GM19468 (cell line): ENCODE measurements around the gene VRK3.
"Not testable (repeated sequence)": the region's sequence is repeated elsewhere in the genome, so short reads cannot be mapped to it uniquely, and the experiment has no call there.

ENCODE experiments used
- ATAC-seq: cut with Tn5 transposase; IDR thresholded peaks from one replicate; pipeline ENCODE4 v1.9.1; 2021; ENCODE audit warnings: mild to moderate bottlenecking, moderate library complexity, moderate number of reproducible peaks; ENCODE audit not compliant: unreplicated experiment; ENCODE audit errors: extremely low read depth

The VRK3 gene

GRCh38 chr19:50025022-50025793 is at the start of gene VRK3:
VRK3 (minus strand) TSS chr19:50025372; CDS start chr19:50016162, 9,210 bp downstream.
- ATAC-seq, result peak; percentile 65

GRCh38 chr19:50068382-50068781 is 43.2 kb upstream of the VRK3 start:
- ATAC-seq, result not testable (repeated sequence)

DNA sequence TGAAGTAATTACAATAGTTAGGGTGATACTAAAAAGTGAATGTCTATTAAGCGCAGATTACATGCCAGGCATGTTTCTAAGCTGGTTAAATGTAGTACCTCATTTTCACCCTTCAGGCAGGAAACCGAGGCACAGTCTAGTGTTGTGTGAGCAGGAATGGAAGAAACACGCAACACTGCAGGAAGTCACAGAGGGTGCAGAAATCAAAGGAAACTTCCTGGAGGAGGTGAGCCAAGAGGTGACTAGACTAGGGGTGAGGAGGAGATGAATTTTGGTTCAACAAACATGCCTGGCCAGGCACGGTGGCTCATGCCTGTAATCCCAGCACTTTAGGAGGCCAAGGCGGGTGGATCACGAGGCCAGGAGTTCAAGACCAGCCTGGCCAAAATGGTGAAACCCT is 42.4 kb upstream of the VRK3 start:
- ATAC-seq, result no peak

GRCh38 chr19:50065938-50066337 is 40.8 kb upstream of the VRK3 start:
- no peak for ATAC-seq

DNA sequence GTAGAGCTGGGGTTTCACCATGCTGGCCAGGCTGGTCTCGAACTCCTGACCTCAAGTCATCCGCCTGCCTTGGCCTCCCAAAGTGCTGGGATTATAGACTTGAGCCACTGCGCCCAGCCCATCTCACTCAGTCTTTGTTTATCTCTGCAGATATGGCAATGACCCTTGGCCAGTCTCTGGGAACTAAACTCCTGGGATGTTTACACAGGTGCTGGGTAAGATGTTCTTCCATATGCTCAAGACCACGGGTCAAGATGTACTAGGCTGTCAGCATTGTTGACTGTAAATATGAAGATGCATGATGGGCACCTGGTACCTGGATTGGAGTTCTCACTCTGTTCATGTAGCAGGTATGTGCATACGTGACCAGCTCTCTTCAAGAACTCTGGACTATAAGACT is 36.5 kb upstream of the VRK3 start:
- no peak for ATAC-seq

DNA sequence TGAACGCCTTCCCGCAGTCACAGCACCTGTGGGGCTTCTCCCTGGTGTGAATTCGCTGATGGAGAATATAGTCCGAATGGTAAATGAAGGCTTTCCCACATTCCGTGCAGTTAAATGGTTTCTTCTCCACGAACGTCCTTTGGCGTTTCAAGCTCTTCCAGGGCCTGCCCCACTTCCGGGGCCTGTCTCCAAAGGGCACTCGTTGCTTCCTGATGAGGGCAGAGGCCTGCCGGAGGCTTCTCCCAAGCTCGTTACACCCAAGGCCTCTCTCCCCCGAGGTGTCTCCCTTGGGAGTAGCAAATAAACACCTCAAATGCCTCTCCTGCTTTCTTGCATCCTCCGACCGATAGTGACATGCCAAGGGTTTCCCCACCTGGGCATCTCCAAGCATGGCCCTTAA is 34.9 kb upstream of the VRK3 start:
- ATAC-seq, result no peak

GRCh38 chr19:50059045-50059444 is 33.9 kb upstream of the VRK3 start:
- no peak for ATAC-seq

DNA sequence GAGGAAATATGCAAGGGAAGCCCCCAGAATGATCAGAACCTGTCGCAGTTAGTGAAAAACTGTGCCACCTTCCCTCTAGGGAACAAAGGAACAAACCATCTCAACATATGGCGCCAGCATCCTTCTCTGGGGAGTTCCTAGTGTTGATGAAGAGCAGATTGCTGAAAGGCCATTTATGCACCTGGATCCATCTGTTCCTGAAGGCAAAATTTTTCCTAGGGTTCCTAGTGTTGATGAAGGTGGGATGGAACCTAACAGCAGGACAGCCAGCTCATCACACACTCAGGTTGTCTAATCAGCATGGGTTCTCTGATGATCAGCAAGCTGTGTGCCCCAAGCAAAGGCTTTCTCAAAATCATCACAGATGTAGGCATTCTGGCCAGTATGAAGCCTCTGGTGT is 33.3 kb upstream of the VRK3 start:
- ATAC-seq, result no peak

DNA sequence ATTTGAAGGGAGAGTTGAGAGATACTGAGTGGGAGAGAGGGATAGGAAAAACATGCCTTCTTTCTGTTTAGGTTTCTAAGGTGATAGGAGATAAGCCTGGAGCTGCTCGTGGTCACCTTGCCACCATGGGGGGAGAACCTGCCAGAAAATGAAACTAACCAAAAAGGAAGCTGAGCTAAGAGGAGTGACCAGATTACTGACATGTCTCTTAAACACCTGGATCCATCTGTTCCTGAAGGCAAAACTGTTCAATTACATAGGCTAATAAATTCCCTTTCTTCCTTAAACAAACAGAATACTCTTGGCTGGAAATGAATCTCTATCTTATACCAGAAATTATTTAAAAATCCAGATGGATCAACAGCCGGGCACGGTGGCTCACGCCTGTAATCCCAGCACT is 27.9 kb upstream of the VRK3 start:
- ATAC-seq, result no peak

DNA sequence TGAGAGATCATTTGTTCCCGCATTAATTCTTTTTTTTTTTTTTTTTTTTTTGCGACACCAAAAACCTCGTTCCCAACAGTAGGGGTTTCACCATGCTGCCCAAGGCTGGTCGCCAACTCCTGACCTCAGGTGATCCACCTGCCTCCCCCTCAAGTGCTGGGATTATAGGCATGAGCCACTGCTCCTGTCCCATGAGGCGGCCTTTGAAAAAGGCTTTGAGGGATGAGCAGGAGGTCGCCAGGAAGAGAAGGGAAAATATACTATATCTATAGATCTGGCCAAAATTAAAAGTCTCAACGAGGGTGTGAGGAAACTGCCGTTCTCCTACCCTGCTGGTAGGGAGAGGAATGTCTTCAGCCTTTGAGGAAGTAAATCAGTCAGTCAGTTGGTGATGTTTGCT is 26.8 kb upstream of the VRK3 start:
- ATAC-seq, result no peak

DNA sequence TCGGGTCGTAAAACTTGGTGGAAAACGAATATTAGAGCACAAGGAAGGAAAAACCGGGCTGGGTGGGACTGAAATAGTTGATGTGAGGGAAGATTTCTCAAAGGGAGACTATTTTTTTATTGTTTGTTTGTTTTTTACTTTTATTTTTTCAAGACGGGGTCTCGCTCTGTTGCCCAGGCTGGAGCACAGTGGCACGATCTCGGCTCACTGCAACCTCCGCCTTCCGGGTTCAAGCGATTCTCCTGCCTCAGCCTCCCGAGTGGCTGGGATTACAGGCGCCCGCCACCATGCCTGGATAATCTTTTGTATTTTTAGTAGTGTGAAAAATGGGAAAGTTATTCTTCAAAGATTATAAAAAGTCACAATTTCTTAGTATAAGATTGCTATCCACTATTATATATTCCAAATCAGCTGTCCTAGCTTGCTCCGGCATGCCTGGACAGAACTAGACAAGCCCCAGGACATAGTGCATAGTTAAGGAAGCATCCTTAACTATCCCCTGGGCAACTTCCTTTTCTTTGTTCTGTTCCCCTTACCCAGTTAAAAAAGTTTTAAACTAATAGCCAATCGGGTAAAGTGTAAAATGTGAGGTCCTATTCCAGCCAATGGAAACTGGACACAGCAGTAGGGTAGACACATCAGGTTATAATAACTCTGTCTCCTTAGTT is 26.2 kb upstream of the VRK3 start:
- not testable (repeated sequence) for ATAC-seq

DNA sequence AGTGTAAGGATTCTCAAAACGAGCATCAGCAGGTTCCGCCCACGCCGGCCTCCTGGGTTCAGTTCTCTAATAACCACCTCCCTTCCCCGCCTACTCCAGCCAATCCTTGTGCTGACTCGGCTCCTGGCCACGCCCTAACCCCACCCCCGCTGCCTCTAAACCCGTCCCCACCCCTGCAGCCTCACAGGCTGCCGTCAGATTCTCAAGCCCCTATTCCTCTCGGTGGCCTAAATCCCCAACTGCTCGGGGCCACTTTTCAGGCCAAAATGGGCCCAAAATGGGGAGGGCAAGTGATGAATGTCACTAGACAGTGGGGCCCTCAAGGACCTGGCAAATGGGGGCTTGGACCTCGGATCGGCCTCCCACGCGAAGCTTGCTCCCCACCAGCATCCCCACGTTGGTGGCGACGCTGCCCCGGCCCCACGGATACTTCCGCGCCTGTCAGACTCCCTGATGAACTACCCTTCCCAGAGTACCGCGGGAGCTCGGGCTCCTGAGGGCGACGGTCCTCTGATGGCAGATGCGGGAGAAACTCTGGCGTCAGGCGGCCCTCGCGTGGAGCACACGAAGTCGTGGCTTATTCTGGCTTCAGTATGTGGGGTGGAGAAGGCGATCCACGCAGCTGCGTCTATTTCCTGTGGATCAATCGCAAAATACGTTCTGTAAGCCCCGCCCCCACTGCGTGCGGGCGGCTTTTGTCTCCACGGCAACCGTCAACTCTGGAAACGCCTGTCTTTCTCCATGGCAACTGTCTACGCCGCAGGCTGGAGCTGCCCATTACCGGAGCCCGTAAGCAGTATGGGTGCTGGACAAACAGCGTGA is 25.4 kb upstream of the VRK3 start:
- no peak for ATAC-seq

GRCh38 chr19:50047671-50048070 is 22.5 kb upstream of the VRK3 start:
- no peak for ATAC-seq

DNA sequence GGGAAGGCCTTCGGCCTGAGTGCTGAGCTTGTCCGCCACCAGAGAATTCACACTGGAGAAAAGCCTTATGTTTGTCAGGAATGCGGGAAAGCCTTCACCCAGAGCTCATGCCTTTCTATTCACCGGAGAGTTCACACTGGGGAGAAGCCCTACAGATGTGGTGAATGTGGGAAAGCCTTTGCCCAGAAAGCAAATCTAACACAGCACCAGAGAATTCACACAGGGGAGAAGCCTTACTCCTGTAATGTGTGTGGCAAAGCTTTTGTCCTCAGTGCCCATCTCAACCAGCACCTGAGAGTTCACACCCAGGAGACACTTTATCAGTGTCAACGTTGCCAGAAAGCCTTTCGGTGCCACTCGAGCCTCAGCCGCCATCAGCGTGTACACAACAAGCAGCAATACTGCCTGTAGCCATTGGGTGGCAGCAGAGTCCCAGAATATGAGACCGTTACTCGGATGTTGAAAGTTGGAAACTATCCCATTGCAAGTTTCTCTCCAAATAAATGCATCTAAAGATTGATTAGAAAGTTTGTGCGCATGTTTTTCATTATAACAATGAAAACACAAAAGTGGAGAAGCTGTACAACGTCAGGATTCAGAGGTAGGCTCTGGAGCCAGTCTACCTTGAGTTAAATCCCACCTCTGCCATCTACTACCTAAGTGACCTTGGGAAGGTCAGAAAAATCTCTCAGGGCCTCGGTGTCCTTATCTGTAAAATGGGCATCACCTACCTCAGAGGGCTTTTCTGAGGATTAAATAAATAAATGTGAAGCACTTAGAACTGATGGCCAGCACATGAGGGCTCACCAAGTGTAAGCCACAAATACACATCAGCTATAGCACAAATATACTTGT is 21.7 kb upstream of the VRK3 start:
- ATAC-seq, result no peak

- ATAC-seq, result no peak
Observed at GRCh38 chr19:50044922-50045321, 19.8 kb upstream of the VRK3 start.

DNA sequence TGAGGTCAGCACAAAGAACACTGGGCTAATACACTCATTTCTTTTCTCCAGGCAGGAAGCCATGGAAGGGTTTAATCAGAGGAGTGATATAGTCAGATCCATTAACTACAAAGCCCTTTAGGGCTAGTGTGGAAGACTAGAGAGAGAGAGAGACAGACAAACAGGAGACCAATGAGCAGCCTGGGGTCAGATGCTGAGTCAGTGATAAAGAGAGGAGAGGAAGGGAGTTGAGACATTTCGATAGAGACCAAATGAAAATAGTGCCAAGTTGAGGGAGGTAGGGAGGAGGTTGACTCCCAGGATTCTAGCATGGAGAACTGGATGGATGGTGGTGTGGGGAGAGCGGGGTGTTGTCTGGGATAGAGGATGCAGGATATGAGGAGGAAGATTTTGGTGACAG is 18.8 kb upstream of the VRK3 start:
- no peak for ATAC-seq

DNA sequence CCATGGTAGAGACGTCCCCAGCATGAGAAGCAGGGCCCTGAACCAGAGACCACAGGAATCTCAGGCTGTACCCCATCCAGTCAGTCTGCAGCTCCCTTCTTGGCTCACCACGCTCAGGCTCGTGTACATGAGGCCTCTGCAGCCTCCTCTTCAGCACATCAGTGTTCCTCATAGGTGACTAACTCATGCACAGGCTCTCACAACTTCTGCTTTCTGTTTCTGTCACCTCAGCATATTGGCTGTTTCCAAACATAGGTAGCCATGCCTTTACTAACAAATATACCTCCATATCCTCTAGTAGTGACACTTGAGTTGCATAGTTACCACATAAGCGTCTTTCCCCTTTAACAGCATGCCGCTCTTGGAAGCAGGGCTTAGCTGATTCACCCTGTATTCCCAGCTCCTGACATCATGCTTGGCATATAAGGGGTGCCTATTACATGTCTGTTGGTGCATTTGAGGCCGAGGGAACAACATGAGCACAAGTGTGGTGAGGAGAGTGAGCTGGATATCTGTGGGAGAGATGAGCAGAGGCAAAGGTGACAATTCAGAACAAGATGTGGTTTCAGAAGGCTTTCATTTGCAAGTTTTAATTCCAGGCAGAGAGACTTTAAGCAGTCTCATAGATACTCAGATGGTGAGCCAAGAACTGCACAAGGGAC is 17.3 kb upstream of the VRK3 start:
- ATAC-seq, result no peak

- no peak for ATAC-seq
Observed at GRCh38 chr19:50040967-50041366, 15.8 kb upstream of the VRK3 start.

DNA sequence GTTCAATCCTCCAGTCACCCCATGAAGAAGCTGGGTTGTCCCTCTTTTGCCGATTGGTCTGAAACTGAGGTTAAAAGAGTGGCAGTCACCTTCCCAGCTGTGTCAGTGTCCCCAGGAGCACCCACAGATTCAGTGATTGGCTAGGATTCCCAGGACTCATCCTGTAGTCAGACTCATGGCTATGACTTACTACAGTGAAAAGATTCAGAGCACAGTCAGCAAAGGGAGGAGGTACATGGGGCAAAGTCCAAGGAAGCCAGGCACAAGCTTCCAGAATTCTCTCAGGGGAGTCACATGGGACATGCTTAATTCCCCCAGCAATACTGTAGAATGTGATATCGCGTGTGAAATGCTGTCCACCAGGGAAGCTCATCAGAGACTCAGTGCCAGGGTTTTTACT is 14.8 kb upstream of the VRK3 start:
- ATAC-seq, result no peak

- ATAC-seq, result no peak
Observed at GRCh38 chr19:50036908-50037307, 11.7 kb upstream of the VRK3 start.
